Stimulated activated CD8-positive, alpha-beta memory T cell treated with anti-CD3 and anti-CD28 coated beads, Interleukin-2, amount 100 ng/mL, for 48 hours (primary cell): ENCODE data around the gene PPP2R2B.
"Not testable (repeated sequence)": the region's sequence is repeated elsewhere in the genome, so short reads cannot be mapped to it uniquely, and the experiment has no call there.

Experiments
- DNase-seq, 2 donors: peaks; one replicate each; pipeline ENCODE4 v3.0.0-alpha.2; 2020; ENCODE audit warnings: low read depth in 2 of 2

The PPP2R2B gene

DNA sequence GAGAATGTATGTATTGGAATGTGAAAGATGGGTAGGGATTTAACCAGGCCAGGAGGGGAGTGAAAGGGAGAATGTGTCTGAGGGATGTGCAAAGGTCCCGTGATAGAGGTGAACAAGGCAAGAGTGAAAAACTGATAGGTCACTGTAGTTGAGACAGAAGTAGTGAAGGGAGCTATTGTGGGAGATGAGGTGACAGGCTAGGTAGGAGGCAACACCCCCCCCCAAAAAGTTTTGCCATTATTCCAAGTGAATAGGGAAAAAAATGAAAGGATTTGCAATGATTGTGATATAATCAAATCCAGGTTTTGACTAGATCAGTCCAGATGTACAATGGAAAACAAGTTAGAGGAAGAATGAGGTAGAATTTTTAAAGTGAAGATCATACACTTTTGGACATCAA is 226.0 kb downstream of the PPP2R2B start:
- no peak for DNase-seq

DNA sequence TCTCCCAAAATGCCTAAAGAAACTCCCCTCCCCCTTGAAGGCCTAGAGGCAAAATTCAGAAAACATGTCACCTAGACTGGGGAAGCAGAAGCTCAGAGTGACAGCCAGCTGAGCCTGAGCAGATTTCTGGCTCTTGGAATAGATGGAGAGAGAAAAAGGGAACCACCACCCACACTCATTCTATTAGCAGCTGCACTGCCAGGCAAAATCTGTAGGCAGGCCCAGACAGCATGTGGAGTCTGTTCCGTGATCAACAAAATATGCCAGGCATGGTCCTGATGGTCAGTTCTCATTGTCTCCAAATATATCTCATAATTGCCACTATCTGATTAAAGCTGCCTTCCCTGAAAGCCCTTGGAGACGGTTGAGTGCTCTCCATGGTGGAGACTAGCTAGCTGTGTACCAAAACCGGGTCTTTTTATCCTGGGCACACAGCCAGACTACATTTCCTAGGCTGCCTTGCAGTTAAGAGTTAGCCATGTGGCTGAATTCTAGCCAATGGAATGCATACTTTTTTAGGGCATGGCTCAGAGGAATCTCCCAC is 230.8 kb downstream of the PPP2R2B start:
- DNase-seq, result no peak

DNA sequence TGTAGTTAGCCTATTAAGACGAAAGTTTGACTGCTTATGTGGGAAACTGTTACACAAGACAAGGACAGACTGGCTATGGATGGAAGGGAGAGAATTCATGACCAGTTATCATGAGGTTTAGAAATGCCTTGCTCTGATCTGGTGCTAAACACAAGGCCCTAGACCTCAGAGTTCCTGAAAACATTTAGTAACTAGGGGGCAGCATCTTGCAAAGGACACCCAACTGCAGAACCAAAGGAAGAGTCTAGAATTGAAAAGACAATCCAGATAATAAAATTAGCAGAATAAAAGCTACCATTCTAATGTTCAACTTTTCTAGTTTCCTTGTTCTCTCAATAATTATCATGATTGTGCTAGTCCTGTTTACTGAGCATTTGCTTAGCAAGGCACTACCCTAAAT is 232.1 kb downstream of the PPP2R2B start:
- DNase-seq, result no peak

DNA sequence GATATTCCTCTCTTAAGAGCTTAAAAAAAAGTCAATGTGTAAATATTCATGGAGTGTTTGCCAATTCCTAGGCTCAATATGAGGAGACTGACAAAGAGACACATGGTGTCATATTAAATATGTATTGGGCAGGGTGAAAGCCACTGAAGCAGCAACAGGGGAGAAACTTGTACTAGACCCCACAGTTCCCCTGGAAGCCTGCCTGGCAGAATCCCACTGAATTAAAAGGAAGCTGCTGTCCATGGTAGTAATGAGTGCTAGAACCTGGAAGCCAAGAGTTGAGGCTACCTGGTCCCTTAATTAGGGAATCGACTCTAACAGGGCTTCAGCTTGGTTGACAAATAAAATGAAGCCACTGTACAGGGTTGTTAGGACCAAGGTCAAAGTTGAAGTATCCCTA is 233.2 kb downstream of the PPP2R2B start:
- DNase-seq, result no peak

DNA sequence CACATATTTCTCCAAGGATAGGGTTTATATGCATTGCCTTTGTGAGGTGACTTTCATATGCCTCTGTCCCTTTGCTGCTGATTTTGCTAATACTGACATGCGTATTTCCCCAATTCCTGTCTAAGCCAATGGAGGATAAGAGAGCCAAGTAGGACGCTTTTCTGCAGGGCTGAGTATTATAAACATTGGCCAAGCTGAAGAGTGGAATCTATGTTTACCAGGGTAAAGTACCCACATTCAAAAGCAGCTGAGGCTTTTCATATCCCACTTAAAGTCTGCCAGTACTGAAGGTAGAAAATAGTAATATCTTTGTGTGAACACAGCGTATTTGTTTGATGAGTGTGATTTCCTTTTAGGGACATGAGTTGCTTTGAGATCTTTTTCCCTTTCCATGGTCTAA is 233.7 kb downstream of the PPP2R2B start:
- no peak for DNase-seq

DNA sequence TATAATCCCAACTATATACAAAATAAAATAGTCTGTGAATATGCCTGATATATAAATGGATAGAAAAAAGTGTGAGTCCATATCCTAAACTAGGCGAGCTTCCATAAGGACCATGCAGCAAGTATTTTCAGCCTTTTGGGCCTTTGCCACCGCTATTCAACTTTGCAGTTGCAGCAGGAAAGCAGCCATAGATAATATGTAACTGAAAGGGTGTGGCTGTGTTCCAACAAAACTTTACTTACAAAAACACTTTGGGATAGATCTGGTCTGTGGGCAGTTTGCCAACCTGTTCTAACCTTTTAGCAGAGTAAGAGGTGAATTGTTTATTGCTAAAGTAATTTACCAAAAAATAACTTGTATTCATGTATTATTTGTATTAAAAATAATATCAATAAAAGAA is 234.8 kb downstream of the PPP2R2B start:
- no peak for DNase-seq

DNA sequence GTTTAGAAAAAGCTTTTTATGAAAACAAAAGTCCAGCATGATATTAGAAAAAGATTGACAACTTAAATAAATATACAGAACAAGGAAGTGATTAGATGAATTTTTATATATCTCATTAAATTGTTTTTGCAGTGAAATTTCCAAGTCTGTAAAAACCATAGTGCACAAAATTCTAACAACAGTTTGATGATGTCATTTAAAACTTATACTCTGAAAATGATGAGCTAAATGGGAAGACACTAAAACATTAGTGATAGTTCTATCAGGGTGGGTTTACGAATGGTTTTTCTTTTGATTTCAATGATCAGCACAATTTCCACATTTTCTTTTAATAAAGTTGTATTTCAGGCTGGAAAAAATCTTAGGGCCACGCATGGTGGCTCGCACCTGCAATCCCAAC is 236.1 kb downstream of the PPP2R2B start:
- DNase-seq, result no peak

DNA sequence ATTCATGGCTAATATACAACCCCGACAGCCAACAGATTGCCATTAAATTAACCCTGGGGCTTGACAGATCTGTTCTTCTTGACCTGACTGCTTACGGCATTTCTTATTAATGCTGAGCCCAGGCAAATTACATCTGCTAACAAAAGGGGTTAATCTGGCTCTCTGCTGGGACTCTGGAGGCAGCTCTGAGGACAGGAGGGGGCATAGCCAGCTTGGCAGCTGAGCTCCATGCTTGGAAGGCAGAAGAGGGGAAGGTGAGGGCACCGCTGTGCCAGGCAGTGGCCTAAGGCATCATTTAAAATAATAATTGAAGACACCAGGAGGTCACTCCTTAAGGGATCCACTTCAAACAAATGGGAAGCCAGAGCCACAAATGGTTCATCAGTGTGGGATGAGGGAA is 236.6 kb downstream of the PPP2R2B start:
- no peak for DNase-seq

DNA sequence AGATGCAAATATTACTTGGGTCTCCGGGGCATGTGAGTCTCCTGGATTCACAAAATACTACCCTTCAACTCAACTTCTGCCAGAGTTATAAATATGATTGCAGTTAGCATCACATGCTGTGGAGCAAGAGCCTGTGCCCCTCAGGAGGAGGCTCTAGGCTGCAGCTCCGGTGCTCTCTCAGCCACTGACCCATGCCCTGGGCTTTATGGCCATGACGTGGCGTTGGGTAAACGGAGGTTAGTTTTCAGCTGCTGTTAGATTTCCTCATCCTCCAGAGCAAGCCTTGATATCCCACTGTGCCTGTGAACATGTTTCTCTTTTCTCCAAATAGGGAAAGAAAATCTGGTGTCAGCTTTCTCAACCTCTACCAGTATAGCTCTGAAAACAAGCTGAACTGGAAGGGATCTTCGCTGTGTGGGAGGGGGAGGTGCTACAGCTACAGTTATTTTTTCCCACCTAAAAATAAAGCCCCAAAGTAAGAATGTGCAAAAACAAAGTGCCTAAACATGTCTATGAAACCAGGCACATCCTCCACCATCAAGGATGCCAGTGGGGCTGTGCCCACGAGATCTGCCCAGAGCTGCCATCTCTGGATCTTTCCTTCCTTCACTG is 238.2 kb downstream of the PPP2R2B start:
- no peak for DNase-seq

DNA sequence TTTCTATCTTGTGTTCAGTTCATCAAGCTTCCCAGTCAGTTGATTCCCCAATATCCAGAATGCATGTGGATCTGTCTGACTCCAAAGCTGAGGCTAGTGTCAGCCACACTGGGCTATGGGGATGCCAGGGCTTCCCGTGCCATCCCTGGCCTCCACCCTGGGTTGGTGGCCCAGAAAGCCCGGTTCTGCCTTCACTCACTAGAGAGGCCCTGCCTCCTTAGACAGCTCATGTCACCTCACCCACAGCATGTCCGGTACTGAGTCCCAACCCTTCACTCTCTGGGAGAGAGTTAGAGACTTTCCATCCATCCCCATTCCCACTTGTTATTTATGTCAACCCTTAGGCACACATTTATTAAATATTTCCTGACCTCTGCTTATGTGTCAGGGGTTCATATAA is 243.1 kb downstream of the PPP2R2B start:
- DNase-seq, result no peak

DNA sequence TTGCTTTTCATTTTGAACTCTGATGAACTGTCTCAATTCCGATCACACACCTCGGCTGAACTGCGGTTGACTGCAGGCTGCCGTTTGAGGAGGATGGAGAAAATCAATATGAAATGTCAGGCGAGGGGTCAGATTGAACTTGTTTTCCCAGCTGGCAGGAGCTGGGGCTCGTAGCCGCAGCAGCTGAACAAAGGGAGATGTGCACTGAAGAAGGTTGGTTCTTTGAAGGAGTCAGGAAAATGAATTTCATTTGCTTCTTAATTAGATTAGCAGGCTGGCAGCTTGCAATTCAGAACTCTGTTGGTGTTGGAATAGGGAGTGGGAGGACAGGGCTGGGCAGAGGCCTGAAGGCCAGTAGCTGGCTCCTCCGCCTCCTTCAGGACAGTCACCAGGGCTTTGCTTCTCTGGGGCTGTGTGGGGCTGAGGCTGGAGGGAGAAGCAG is 245.2 kb downstream of the PPP2R2B start:
- DNase-seq, result no peak

DNA sequence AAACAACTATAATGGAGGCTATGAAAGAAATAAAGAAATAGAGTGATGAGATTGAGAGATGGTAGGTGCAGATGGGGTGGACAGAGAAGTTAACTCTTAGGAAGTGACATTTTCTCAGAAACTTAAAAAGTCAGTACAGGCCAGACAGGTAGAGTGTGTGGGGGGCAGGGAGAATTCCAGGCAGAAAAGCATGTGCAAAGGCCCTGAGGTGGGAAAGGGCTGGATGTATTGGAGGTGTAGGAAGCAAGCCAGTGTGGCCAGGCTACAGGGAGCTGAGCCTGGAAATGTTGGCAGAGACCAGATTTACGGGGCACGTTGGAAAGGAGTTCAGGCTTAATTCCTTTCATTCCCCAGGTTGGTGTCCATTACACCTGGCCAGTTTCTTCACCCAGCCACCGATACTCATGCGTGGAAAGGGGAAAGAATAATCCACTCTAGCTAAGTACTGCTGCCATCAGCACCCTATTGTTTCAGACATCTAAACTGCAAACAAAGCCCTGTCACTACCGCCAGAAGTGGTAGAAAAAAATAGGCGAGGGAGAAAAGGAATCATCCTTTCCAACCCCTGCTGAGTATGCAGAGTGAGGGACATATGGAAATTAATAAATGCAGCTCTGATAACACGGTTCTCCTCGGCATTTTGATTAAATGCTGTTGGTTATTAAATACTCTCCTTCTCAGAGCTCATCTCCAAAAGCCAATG is 245.8 kb downstream of the PPP2R2B start:
- no peak for DNase-seq

DNA sequence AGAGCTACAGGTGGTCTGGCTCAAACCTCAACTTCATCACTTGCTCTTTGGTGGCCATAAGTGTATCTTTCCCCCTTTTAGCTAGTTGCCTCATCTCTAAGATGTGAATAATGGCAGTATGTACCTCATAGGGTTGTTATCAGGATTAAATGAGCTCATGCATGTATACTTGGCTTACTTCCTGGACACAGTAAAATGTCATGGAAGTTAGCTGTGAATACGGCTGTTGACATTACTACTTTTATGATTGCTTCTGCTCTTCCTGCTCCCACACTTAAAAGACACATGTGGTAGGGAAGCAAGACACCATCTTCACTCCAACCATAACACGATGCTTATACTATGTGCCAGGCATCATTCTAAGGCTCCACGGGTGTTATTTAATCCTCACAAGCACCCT is 248.1 kb downstream of the PPP2R2B start:
- DNase-seq, result no peak

DNA sequence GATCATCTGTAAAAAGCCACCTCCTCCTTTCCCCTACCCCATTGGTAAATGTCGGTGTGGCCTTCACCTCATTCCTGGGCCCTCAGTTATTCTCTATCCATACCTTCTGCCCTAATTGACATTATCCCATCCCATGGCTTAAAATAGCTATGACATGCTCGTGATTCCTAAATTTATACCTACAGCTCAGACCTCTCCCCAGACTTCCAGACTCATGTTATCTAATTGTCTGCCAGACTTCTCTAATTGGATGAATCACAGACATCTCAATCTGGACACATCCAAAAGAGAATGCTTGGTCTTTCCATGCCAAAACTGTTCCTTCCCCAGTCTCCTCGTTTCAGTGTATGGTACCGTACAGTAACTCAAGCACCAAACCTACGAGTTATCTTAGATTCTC is 249.6 kb downstream of the PPP2R2B start:
- no peak for DNase-seq

DNA sequence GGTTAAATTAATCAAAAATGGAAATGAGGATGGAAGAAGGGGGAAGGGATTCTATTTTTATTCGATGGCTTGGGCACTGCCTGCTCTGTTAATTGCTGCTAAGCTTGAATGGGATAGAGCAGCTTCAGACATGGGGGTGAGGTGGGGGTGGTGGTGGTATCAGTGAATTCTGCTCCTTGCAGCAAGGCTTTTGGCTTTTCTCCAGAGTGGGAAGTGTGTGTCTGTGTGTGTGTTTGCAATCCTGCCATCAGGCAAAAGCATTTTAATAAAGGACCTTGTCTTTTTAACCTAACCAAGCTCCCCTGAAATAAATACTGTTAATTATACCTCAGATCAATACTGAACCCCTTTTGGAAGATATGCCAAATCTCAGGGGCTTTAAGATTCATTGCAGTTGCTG is 251.6 kb downstream of the PPP2R2B start:
- no peak for DNase-seq

DNA sequence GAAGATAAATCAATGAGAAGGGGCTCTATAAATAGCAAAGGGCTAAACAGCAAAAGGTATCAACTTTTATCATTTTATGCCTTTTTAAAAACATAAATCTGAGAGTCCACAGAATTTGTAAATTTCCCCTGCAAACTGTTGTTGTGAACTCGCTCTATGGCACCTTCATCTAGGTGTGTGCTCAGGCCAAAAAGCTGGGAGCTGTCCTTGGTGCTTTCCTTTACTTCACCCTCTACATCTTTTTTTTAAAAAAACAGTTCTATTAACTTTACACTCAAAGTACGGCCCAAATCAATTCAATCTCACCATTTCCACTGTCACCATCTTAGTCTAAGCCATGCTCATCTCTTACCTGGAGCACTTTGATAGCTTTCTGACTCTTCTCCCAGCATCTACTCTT is 254.4 kb downstream of the PPP2R2B start:
- no peak for DNase-seq

DNA sequence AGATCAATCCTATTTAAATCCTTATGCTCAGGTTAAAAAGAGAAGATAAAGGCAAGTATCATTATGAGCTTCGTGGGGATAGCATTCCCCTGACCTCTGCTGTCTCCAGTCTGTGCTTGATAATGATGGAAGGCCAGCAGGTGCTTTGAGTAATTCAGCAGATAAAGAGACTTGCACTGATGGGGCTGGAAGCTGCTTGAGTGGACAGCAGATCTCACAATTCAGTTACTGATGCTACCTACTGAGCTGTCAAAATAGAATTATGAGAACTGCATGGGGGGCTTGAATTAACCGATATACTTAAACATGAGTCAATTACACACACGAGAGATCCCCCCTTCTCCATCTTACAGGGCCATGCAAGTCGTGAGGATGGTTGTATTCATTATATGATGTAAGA is 254.9 kb downstream of the PPP2R2B start:
- no peak for DNase-seq

DNA sequence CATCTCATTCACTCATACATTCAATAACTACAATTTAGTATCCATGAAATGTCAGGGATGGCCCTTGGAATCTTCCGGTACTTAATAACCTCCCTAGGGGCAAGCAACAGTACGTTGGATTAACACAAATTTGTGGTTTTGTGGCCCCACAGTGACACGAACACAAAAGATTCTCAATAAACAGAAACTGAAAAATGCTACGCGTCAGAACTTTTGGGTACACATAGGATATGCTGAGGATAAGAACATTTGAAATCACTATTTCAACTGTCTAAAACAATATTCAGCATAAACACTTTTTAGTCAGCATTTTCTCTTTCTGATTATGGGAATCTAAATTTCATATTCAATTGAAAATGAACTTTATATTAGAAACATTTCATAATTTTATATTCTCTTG is 255.5 kb downstream of the PPP2R2B start:
- no peak for DNase-seq

DNA sequence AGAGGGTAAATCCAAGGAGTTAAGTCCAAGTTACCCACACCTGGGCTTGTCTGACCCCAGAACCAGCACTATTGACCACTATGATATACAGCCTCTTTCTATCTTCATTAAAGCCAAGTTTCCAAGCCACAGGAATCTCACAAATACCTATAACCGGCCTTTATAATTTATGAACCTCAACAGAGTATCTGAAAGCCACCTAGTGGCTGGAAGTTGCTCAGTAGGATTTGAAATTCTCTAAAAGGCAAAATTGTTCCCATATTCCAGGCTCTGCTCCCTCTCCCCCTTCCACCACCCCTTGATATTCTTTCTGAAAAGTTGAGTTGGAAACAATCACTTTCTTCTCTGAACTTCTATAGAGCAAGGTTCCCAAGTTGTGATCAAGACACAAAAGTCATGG is 256.2 kb downstream of the PPP2R2B start:
- no peak for DNase-seq

DNA sequence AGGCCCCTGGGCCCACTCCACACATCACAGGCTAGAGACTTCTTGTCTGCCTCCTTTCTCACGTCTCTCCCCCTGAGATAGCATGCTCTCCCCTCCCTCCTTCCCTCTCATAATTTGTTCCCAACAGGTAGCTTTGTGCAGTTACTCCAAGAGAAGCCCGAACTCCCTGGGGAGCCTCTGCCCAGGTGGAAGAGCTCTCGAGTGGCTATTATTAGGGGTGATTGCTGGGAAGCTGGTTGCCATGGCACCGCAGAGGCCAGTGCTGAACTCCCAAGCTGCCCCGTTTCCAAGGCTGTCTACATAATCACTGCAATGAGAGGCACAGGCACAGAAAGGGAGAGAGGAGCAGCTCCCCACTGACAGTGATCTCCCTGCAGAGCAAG is 257.9 kb downstream of the PPP2R2B start:
- DNase-seq, result no peak

DNA sequence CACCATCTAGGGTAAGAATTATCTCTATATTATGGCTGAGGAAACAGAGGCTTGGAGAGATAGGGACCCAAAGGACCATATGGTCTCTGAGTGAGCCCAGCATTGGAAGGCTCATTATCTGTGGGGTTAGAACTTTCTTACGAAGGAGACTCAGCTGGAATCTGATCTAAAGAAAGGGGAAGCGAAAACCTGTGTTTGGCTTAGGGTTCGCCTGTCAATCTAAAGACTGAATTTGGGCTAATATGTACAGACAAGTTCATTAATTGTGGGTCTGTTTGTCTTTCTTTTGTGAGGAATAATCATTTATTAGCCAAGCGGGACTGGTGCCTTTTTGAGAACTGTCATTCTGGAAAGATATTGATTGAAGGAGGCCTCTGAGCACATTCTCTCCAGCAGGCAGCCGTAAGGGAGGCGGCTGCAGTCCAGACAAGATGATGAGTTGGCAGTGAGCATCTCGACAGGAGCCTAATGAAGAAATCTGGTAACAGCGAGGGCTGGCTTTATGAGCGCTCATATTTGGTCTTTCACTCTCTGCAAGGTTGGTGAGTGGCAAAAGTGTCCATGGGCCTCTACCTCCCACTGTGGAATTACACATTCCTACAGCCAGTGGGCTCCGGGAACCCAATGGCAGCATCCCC is 258.4 kb downstream of the PPP2R2B start:
- DNase-seq, result no peak

DNA sequence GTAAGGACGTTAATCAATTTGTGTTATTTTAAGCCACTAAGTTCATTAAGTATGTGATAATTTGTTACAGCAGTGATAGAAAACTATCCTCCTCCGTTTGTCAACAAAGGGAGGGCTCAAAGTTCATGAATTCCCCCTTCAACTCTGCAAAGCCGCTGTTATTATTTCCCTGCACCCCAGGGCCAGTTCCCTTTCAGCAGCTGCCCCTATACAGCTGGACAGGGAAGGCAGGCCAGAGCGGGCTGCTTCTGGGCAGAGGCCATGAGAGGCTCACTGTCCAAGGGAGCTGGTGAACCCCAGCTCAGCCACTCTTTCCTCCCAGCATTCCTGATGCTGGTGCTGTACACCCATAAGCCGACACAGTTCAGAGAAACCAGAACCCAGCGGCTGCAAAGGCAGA is 260.1 kb downstream of the PPP2R2B start:
- no peak for DNase-seq

DNA sequence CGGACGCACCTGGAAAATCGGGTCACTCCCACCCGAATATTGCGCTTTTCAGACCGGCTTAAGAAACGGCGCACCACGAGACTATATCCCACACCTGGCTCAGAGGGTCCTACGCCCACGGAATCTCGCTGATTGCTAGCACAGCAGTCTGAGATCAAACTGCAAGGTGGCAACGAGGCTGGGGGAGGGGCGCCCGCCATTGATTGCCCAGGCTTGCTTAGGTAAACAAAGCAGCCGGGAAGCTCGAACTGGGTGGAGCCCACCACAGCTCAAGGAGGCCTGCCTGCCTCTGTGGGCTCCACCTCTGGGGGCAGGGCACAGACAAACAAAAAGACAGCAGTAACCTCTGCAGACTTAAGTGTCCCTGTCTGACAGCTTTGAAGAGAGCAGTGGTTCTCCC is 268.8 kb downstream of the PPP2R2B start:
- DNase-seq, result not testable (repeated sequence)
